ENCODE results near the gene MGAT4B. TPM values are rescaled to one million over a fixed set of nuclear protein-coding genes. Genes with fewer than 3 reads are reported as not detected.
A peak's percentile ranks its signal among the peaks of the same experiment; 100 is the strongest.

The MGAT4B gene
- total RNA-seq, 3 donors from 2014 or later (not counting 1 experiment from before 2014, with no cell fraction given): 143 to 159 (median 144) TPM

DNA sequence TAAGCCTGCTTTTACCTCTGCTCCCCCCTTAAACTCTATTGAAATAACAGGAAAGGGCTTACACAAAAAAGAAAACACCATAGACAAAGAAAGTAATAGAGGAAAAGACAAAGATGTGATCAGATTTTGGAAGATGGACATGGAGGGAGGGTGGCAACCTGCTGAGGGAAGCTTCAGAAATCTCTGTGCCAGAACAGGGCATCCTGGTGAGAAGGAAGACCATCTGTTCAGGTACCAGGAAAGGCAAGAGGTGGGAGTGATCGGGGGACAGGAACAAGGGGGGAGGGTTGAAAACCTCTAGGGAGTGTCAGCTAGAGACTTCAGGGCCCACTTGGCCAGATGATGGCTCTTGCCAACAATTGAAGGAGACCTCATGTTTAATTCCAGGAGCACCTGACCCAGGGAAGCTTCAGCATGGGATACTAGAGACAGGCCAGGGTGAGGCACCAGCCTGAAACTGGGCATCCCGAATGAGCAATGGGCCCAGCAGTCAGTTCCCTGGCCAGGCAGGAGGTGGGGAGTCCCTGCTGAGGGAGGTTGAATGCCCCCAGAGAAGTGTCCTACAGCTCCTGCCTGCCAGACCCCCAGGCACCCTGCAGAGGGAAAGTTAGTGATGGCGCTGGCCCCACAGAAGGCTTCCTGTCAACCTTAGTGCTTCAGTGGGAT, 22.2 kb upstream of the MGAT4B start:
- H3K36me3 ChIP-seq (ENCODE audit: control insufficient read depth, insufficient read depth, low read length): peaks cover 82% of the 10 kb centered on the region
- 99% methylated on average over 3 of the region's 3 CpGs for WGBS (ENCODE audit: insufficient coverage)
- ATAC-seq: no peak
- Mint-ChIP-seq H3K27ac (peak overlapping the region; percentile 9 to 77), H3K4me1 (peaks cover 39 to 43% of the 10 kb centered on the region in 2 donors), H3K9me3 (no peaks in the 10 kb centered on the region), H3K27me3 (ENCODE audit: low read depth in 2 of 2) (no peaks in the 10 kb centered on the region), H3K36me3 (peaks cover 29% of the 10 kb centered on the region), H3K4me3 (peak overlapping the region; percentile 28)
- no peak overlapping the region for H3K27ac ChIP-seq (ENCODE audit: low read length)
- intact Hi-C loops (cut with micrococcal nuclease): no loop called here
- no peaks in the 10 kb centered on the region for H3K9me3 ChIP-seq (ENCODE audit: control insufficient read depth, insufficient read depth, low read length)
- peaks cover 11% of the 10 kb centered on the region for H3K4me1 ChIP-seq (ENCODE audit: control insufficient read depth, insufficient read depth, low read length)
- no peak for DNase-seq
- TF ChIP-seq CTCF (IDR thresholded peaks at IDR 0.05): no peak
- H3K27me3 ChIP-seq (ENCODE audit: control insufficient read depth, insufficient read depth, low read length): no peaks in the 10 kb centered on the region
- no peak overlapping the region for H3K4me3 ChIP-seq (ENCODE audit: low read length)

DNA sequence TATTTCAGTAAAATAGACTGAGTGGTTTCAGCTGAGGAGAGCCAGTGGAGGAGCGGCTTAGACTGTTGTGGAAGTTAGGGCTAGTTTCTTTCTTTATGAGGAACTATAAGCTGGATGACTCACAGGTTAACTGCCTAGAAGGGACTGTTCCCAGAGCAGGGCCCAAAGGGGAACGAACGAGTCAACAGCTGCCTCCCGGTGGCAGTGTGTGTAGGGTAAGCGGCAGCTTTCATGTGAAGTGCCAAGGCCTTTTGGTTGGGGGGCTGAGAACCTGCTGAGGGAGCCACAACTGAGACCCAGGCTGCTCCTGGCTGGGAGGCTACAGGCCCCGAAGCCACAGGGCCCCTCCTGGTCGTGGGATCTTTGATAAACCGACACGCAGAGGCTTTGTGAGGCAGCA, 21.0 kb upstream of the MGAT4B start:
- Mint-ChIP-seq H3K4me3 (peak overlapping the region; percentile 25), H3K27me3 (ENCODE audit: low read depth in 2 of 2) (no peaks in the 10 kb centered on the region), H3K9me3 (no peaks in the 10 kb centered on the region), H3K4me1 (peaks cover 36 to 38% of the 10 kb centered on the region in 2 donors), H3K36me3 (peaks cover 23% of the 10 kb centered on the region), H3K27ac (peak overlapping the region; percentile 65 to 77)
- Histone ChIP-seq H3K9me3 (ENCODE audit: control insufficient read depth, insufficient read depth, low read length) (no peaks in the 10 kb centered on the region), H3K27me3 (ENCODE audit: control insufficient read depth, insufficient read depth, low read length) (no peaks in the 10 kb centered on the region), H3K36me3 (ENCODE audit: control insufficient read depth, insufficient read depth, low read length) (peaks cover 78% of the 10 kb centered on the region), H3K4me3 (ENCODE audit: low read length) (no peak overlapping the region), H3K4me1 (ENCODE audit: control insufficient read depth, insufficient read depth, low read length) (peaks cover 21% of the 10 kb centered on the region), H3K27ac (ENCODE audit: low read length) (no peak overlapping the region)
- DNase-seq (peak in 1 of 2 donors; percentile 29), ATAC-seq (peak; percentile 9 to 49 (median 37))
- intact Hi-C loops (cut with micrococcal nuclease): no loop called here
- TF ChIP-seq CTCF (IDR thresholded peaks at IDR 0.05): no peak
- WGBS (ENCODE audit: insufficient coverage): 62% methylated on average over 9 of the region's 9 CpGs

- DNase-seq (peak in 1 of 2 donors; percentile 7), ATAC-seq (no peak)
- Histone ChIP-seq H3K9me3 (ENCODE audit: control insufficient read depth, insufficient read depth, low read length) (no peaks in the 10 kb centered on the region), H3K36me3 (ENCODE audit: control insufficient read depth, insufficient read depth, low read length) (peaks cover 65% of the 10 kb centered on the region), H3K27ac (ENCODE audit: low read length) (no peak overlapping the region), H3K4me1 (ENCODE audit: control insufficient read depth, insufficient read depth, low read length) (peaks cover 31% of the 10 kb centered on the region), H3K27me3 (ENCODE audit: control insufficient read depth, insufficient read depth, low read length) (no peaks in the 10 kb centered on the region), H3K4me3 (ENCODE audit: low read length) (no peak overlapping the region)
- no peak for TF ChIP-seq CTCF (IDR thresholded peaks at IDR 0.05)
- Mint-ChIP-seq H3K27me3 (ENCODE audit: low read depth in 2 of 2) (no peaks in the 10 kb centered on the region), H3K4me3 (no peak overlapping the region), H3K9me3 (no peaks in the 10 kb centered on the region), H3K4me1 (peaks cover 51 to 52% of the 10 kb centered on the region in 2 donors), H3K36me3 (peaks cover 23% of the 10 kb centered on the region), H3K27ac (peak overlapping the region; percentile 47 to 98)
- intact Hi-C loops (cut with micrococcal nuclease): no loop called here
- 96% methylated on average over 13 of the region's 13 CpGs for WGBS (ENCODE audit: insufficient coverage)
Observed at GRCh38 chr5:179825655-179826182, 19.1 kb upstream of the MGAT4B start.

Data from natural killer cell (primary cell).